Body of pancreas (tissue), 4 donors: Measurements from ENCODE around the gene MUS81.

Experiments
- CTCF ChIP-seq, 7 experiments: fragments of 450-650 bp in 4 of 7; fragments of 200-600 bp in 3 of 7; sonication (generic) in 3 of 7; IDR thresholded peaks; one replicate each; pipeline ENCODE4 v1.5.1; 2016 to 2019; ENCODE audit warnings: antibody characterized with exemption in 7 of 7
- POLR2A ChIP-seq, 3 donors: fragments of 450-650 bp; IDR thresholded peaks; one replicate each; pipeline ENCODE4 v1.6.1; 2016; ENCODE audit warnings: antibody characterized with exemption in 3 of 3, mild to moderate bottlenecking in 2 of 3

GRCh38 chr11:65814986-65815565 lies 45.2 kb upstream of the MUS81 start:
- TF ChIP-seq CTCF (IDR thresholded peaks at IDR 0.05) = no peak
- TF ChIP-seq POLR2A (IDR thresholded peaks at IDR 0.05) = no peak
